GM23338 (cell line): Measurements from ENCODE around the gene INPP4B. TPM values are rescaled to one million over a fixed set of nuclear protein-coding genes. Genes with fewer than 3 reads are reported as not detected.

Source experiments
- ATAC-seq: fragments of 200-7000 bp; cut with Tn5 transposase; 3 replicates; pipeline ENCODE4 v1.9.1; 2020
- DNase-seq: peaks from one replicate; pipeline ENCODE4 v3.0.0-alpha.2; 2015; ENCODE audit warnings: low spot score
- H2AFZ ChIP-seq: fragments of 200-600 bp; sonication (generic); 2 replicates; pipeline ENCODE4 v1.8.0; 2016; ENCODE audit warnings: antibody characterized with exemption, mild to moderate bottlenecking, moderate library complexity
- H3F3A ChIP-seq: fragments of 200-600 bp; sonication (generic); replicated peaks from 2 replicates; pipeline ENCODE4 v1.8.0; 2017; ENCODE audit warnings: antibody characterized with exemption, mixed run types, low read depth
- H3K27ac ChIP-seq: fragments of 200-600 bp; sonication (generic); 2 replicates; pipeline ENCODE4 v1.6.1; 2016; ENCODE audit warnings: low read depth
- H3K27me3 ChIP-seq: fragments of 200-600 bp; sonication (generic); 2 replicates; pipeline ENCODE4 v1.8.0; 2016; ENCODE audit warnings: mild to moderate bottlenecking, mixed run types, moderate library complexity; ENCODE audit not compliant: insufficient read depth
- H3K36me3 ChIP-seq: fragments of 200-600 bp; sonication (generic); 2 replicates; pipeline ENCODE4 v1.8.0; 2016; ENCODE audit warnings: mild to moderate bottlenecking; ENCODE audit not compliant: insufficient read depth
- H3K4me1 ChIP-seq: fragments of 200-600 bp; sonication (generic); 2 replicates; pipeline ENCODE4 v1.8.0; 2016; ENCODE audit warnings: mild to moderate bottlenecking, moderate library complexity; ENCODE audit not compliant: insufficient read depth
- H3K4me2 ChIP-seq: fragments of 200-600 bp; sonication (generic); 2 replicates; pipeline ENCODE4 v1.7.1; 2017; ENCODE audit warnings: mixed run types
- H3K4me3 ChIP-seq: fragments of 200-600 bp; sonication (generic); 2 replicates; pipeline ENCODE4 v1.6.1; 2016; ENCODE audit warnings: mixed run types
- H3K79me2 ChIP-seq: fragments of 200-600 bp; sonication (generic); replicated peaks from 2 replicates; pipeline ENCODE4 v1.8.0; 2017; ENCODE audit warnings: mild to moderate bottlenecking; ENCODE audit not compliant: insufficient read depth
- H3K9me2 ChIP-seq: fragments of 200-600 bp; sonication (generic); 2 replicates; pipeline ENCODE4 v1.8.0; 2017; ENCODE audit not compliant: insufficient read depth
- H4K20me1 ChIP-seq: fragments of 200-600 bp; sonication (generic); replicated peaks from 2 replicates; pipeline ENCODE4 v1.8.0; 2017; ENCODE audit warnings: mild to moderate bottlenecking; ENCODE audit not compliant: insufficient read depth
- H3K27ac Mint-ChIP-seq: 2 replicates; pipeline ENCODE4 v1.8.0; 2020; ENCODE audit warnings: inconsistent platforms, mild to moderate bottlenecking, moderate library complexity, mixed read lengths
- H3K27me3 Mint-ChIP-seq: 3 replicates; pipeline ENCODE4 v1.8.0; 2022; ENCODE audit warnings: low read depth, mild to moderate bottlenecking, moderate library complexity, mixed read lengths, inconsistent platforms; ENCODE audit not compliant: insufficient read depth, poor library complexity
- H3K36me3 Mint-ChIP-seq: 3 replicates; pipeline ENCODE4 v1.8.0; 2021; ENCODE audit warnings: low read depth, mild to moderate bottlenecking, inconsistent platforms, moderate library complexity, mixed read lengths
- H3K4me1 Mint-ChIP-seq: 3 replicates; pipeline ENCODE4 v1.8.0; 2020; ENCODE audit warnings: mild to moderate bottlenecking, inconsistent platforms, mixed read lengths
- H3K4me3 Mint-ChIP-seq: 3 replicates; pipeline ENCODE4 v1.8.0; 2021; ENCODE audit warnings: moderate library complexity, mild to moderate bottlenecking, inconsistent platforms, mixed read lengths
- H3K9me3 Mint-ChIP-seq: 3 replicates; pipeline ENCODE4 v1.8.0; 2020; ENCODE audit warnings: moderate library complexity, mild to moderate bottlenecking, inconsistent platforms, mixed read lengths
- CREB1 ChIP-seq: fragments of 250-450 bp; sonication (Bioruptor Pico); IDR thresholded peaks from 2 replicates; pipeline ENCODE4 v1.5.0; 2020; ENCODE audit warnings: low read depth, mild to moderate bottlenecking, moderate library complexity
- ETS1 ChIP-seq: IDR thresholded peaks from 2 replicates; pipeline ENCODE4 v1.6.1; 2016; ENCODE audit warnings: antibody characterized with exemption
- EZH2phosphoT487 ChIP-seq: fragments of 200-600 bp; sonication (generic); IDR thresholded peaks from one replicate; pipeline ENCODE4 v1.8.1; 2018; ENCODE audit warnings: antibody characterized with exemption; ENCODE audit not compliant: unreplicated experiment
- JUNB ChIP-seq: IDR thresholded peaks from one replicate; pipeline ENCODE4 v1.6.1; 2016; ENCODE audit warnings: antibody characterized with exemption; ENCODE audit not compliant: unreplicated experiment
- NANOG ChIP-seq: IDR thresholded peaks from 2 replicates; pipeline ENCODE4 v1.6.1; 2016; ENCODE audit warnings: antibody characterized with exemption, borderline replicate concordance
- REST ChIP-seq: IDR thresholded peaks from one replicate; pipeline ENCODE4 v1.6.1; 2018; ENCODE audit warnings: antibody characterized with exemption; ENCODE audit not compliant: unreplicated experiment
- STAT1 ChIP-seq: IDR thresholded peaks from one replicate; pipeline ENCODE4 v1.6.1; 2016; ENCODE audit warnings: antibody characterized with exemption; ENCODE audit not compliant: unreplicated experiment
- ZNF114 ChIP-seq: fragments of 250-450 bp; sonication (Bioruptor Pico); IDR thresholded peaks from 2 replicates; pipeline ENCODE4 v1.5.0; 2020; ENCODE audit warnings: mild to moderate bottlenecking, moderate library complexity
- ZNF331 ChIP-seq: fragments of 250-450 bp; sonication (Bioruptor Pico); IDR thresholded peaks from 2 replicates; pipeline ENCODE4 v1.5.0; 2020; ENCODE audit warnings: low read depth, mild to moderate bottlenecking, moderate library complexity
- ZNF462 ChIP-seq: fragments of 250-450 bp; sonication (Bioruptor Pico); IDR thresholded peaks from 2 replicates; pipeline ENCODE4 v1.5.0; 2020; ENCODE audit warnings: mild to moderate bottlenecking, moderate library complexity
- polyA plus RNA-seq: library from polyadenylated mRNA; unstranded; fragments of >200 nt; fragmentation: Nextera tagmentation; extraction: Ambion mirVana; gene quantifications from 2 replicates; pipeline ENCODE4 v1.2.1, GENCODE V29; 2016
- total RNA-seq: library from RNA; depleted of rRNA; stranded (reverse); fragments of >200 nt; shearing (Covaris generic); gene quantifications from 2 replicates; pipeline ENCODE4 v1.2.3, GENCODE V29; 2014
- TF ChIP-seq, protein P1 (sequence below), 2 experiments: fragments of 200-600 bp in 1 of 2; sonication (generic) in 1 of 2; conservative IDR thresholded peaks; 2 replicates each; pipeline versions ENCODE4 v1.5.1 to v1.6.1; 2016 to 2017; ENCODE audit warnings: antibody characterized with exemption in 2 of 2, low read depth in 2 of 2, mild to moderate bottlenecking in 2 of 2, moderate library complexity in 1 of 2

INPP4B gene
- total and polyA plus RNA-seq, 2 experiments from 2014 or later: 0.11 to 0.14 TPM

DNA sequence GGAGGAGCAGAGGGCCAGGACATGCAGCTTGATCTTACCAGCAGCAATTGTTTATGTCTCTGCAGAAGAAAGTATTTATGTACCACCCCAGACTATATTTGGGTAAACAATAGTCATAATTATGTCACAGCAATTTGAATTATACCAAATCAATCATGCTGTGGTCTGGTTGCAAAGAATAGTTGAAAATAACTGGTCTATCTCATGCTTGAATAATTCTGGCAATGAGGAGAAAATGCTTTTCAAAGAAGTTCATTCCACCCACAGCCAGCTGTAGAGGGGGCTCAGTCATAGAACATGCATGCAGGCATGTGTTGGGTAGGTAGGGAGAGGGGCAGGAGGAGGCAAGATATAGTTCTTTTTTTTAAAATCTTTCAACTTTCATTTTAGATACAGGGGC is 810.5 kb downstream of the INPP4B start (continued):
- TF ChIP-seq, protein P1, sequence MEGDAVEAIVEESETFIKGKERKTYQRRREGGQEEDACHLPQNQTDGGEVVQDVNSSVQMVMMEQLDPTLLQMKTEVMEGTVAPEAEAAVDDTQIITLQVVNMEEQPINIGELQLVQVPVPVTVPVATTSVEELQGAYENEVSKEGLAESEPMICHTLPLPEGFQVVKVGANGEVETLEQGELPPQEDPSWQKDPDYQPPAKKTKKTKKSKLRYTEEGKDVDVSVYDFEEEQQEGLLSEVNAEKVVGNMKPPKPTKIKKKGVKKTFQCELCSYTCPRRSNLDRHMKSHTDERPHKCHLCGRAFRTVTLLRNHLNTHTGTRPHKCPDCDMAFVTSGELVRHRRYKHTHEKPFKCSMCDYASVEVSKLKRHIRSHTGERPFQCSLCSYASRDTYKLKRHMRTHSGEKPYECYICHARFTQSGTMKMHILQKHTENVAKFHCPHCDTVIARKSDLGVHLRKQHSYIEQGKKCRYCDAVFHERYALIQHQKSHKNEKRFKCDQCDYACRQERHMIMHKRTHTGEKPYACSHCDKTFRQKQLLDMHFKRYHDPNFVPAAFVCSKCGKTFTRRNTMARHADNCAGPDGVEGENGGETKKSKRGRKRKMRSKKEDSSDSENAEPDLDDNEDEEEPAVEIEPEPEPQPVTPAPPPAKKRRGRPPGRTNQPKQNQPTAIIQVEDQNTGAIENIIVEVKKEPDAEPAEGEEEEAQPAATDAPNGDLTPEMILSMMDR (conservative IDR thresholded peaks at IDR 0.05; ENCODE audit: low read depth in 2 of 2): no peak

GRCh38 chr4:142034101-142034500 is 812.0 kb downstream of the INPP4B start:
- no peak overlapping the region for H3K4me2 ChIP-seq
- no peaks in the 10 kb centered on the region for H3K27me3 ChIP-seq
- Mint-ChIP-seq H3K9me3 (no peaks in the 10 kb centered on the region), H3K27me3 (peaks cover 2% of the 10 kb centered on the region), H3K4me3 (no peak overlapping the region), H3K36me3 (no peaks in the 10 kb centered on the region), H3K27ac (no peak overlapping the region), H3K4me1 (peaks cover 4% of the 10 kb centered on the region)
- H3K4me1 ChIP-seq: 0 out of 2 replicates have a peak, but pooled peaks cover 3% of the 10 kb centered on the region
- no peak overlapping the region for H2AFZ ChIP-seq
- H3F3A ChIP-seq: no peaks in the 10 kb centered on the region
- no peak overlapping the region for H3K4me3 ChIP-seq
- H3K79me2 ChIP-seq: no peaks in the 10 kb centered on the region
- ATAC-seq: no peak
- H3K27ac ChIP-seq: no peak overlapping the region
- no peaks in the 10 kb centered on the region for H3K36me3 ChIP-seq
- H3K9me2 ChIP-seq: no peaks in the 10 kb centered on the region; the same call in 1 of the 2 replicates
- no peak for DNase-seq
- H4K20me1 ChIP-seq: no peaks in the 10 kb centered on the region
- TF ChIP-seq STAT1 (no peak), ZNF462 (no peak), CREB1 (CRISPR knock-in tag) (no peak), REST (no peak), ZNF331 (CRISPR knock-in tag) (no peak), NANOG (no peak), ZNF114 (CRISPR knock-in tag) (no peak), EZH2phosphoT487 (no peak), JUNB (no peak), ETS1 (no peak)
